ENCODE data around the gene MLLT3.

Gene MLLT3

GRCh38 chr9:20553558-20554149 is 68.6 kb downstream of the MLLT3 start:
- no peak for DNase-seq

DNA sequence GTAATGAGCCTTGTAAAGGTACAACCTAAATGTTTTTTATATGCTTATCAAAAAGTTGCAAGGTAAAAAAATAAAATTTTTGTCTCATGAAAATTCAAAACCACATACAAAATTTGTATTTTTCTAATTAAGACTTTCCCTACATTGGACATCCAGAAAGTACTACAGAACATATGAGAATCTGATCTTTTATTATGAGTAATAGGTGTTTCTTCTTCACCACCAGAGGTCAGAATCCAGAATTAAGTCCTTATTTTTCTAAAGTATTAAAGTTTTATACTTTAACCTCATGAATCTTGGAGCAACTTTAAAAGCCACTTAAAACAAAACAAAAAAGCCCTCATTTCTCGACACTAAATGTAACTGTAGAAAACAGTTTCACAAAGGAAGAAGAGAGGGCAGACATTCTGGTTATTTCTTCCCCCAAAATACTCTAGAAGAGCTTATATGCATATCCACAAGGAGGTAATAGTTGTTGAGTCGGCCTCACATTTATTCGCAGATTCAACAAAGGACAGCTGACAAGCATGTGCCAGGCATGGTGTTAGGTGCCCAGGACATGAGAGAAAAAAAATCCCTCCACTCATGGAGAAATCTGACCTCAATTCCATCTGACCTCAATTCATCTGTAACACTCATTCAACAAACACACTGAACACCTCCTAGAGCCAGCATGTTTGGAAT is 69.3 kb downstream of the MLLT3 start:
- no peak for DNase-seq

- no peak for DNase-seq
Observed at GRCh38 chr9:20551835-20552234, 70.5 kb downstream of the MLLT3 start.

DNA sequence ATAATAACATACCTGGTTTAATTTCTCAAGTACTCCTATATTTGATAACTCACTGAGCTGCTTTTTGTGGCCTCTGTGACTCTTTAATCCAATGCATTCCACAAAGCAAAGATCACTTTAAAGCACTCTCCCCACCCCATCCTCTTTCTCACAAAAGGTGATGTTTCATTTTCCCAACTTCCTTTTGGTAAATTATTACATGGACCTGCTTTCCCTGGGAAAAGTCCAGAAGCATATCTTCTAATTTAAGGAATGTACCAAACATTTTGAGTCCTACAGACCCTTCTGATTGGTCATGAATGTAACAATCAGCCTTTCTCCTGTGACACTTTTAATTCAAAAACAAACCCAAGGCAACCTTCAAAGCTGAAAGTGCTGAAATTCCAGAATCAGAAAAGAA is 71.1 kb downstream of the MLLT3 start:
- DNase-seq, result no peak

GRCh38 chr9:20550326-20550725 is 72.0 kb downstream of the MLLT3 start:
- no peak for DNase-seq

GRCh38 chr9:20549053-20549452 is 73.2 kb downstream of the MLLT3 start:
- DNase-seq, result no peak

- DNase-seq, result no peak
Observed at GRCh38 chr9:20545023-20545622, 77.2 kb downstream of the MLLT3 start.

DNA sequence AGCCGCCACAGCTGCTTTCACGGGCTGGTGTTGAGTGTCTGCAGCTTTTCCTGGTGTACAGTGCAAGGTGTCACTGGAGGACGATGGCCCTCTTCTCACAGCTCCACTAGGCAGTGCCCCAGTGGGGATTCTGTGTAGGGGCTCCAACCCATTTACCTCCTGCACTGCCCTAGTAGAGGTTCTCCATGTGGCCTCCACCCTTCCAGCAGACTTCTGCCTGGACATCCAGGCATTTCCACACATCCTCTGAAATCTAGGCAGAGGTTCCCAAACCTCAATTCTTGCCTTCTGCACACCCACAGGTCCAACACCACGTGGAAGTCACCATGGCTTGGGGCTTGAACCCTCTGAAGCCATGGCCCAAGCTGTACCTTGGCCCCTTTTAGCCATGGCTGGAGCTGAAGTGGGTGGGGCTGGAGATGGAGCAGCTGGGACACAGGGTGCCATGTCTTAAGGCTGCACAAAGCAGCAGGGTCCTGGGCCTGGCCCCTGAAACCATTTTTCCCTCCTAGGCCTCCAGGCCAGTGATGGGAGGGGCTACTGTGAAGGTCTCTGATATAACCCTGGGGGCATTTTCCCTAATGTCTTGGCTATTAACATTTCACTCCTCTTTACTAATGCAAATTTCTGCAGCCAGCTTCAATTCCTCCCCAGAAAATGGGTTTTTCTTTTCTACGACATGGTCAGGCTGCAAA is 82.0 kb downstream of the MLLT3 start:
- no peak for DNase-seq

DNA sequence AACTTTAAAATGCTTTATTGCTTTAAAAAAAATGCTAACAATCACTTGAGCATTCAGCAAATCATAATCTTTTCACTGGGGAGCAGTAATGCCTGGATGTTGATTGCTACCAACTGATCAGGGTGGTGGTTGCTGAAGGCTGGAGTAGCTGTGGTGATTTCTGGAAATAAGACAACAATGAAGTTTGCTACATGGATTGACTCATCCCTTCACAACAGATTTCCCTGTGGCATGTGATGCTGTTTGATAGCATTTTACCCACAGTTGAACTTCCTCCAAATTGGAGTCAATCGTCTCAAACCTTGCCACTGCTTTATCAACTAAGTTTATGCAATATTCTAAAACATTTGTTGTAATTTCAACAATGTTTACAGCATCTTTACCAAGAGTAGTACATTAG is 83.3 kb downstream of the MLLT3 start:
- no peak for DNase-seq

DNA sequence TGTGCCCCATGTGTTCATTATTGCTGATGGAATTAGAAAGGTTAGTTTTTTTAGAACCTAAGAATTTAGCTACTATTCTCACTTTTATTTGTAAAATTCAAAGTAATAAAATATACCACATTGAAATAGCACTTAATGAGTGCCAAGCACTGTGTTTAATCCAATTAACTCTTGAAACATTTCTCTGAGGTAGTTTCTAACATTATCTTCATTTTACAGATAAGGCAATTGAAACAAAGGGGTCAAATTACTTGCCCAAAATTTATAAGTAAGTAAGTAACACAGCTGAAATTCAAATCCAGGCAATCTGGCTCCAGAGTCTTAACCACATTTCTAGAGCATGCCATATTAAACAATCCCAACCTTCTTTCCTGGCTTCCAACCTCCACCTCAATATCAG is 84.2 kb downstream of the MLLT3 start:
- DNase-seq, result no peak

DNA sequence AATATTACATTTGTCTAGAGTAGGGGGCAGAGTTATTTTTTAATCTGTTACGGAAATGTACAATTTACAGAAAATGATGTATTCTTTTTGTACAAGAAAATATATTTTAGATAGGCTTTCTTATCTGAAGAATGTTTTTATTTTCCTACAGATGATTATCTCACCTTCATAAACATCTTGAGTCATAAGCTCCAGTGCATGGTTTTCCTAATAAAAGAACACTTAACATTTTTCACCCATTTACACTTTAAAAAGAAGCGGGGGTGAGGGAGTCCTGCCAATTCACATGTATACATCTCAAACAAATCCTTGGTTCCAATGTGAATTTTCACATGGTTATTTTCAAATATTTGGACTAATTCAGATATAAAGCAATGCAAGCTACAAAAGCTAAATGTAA is 85.0 kb downstream of the MLLT3 start:
- no peak for DNase-seq

GRCh38 chr9:20532584-20532983 is 89.7 kb downstream of the MLLT3 start:
- no peak for DNase-seq

GRCh38 chr9:20529837-20530236 is 92.5 kb downstream of the MLLT3 start:
- DNase-seq, result no peak

DNA sequence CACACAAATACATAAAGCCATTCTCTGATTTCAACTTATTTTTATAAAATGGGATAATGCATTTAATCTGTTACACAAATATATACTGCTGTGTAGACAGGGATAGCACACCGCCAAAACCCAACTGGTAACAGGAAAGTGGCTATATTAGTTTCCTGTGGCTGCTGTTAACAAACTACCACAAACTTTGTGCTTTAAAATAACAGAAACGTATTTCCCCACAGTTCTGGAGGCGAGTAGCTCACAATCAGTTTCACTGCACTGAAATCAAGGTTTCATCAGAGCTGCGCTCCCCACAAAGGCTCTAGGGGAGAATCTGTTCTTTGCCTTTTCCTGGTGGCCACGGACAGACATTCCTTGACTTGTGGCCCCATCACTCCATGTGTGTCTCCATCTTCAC is 94.0 kb downstream of the MLLT3 start:
- DNase-seq, result no peak

GRCh38 chr9:20526500-20527319 is 95.6 kb downstream of the MLLT3 start:
- no peak for DNase-seq

GRCh38 chr9:20524776-20525175 is 97.5 kb downstream of the MLLT3 start:
- DNase-seq, result no peak

- DNase-seq, result no peak
Observed at GRCh38 chr9:20518737-20519136, 103.6 kb downstream of the MLLT3 start.

DNA sequence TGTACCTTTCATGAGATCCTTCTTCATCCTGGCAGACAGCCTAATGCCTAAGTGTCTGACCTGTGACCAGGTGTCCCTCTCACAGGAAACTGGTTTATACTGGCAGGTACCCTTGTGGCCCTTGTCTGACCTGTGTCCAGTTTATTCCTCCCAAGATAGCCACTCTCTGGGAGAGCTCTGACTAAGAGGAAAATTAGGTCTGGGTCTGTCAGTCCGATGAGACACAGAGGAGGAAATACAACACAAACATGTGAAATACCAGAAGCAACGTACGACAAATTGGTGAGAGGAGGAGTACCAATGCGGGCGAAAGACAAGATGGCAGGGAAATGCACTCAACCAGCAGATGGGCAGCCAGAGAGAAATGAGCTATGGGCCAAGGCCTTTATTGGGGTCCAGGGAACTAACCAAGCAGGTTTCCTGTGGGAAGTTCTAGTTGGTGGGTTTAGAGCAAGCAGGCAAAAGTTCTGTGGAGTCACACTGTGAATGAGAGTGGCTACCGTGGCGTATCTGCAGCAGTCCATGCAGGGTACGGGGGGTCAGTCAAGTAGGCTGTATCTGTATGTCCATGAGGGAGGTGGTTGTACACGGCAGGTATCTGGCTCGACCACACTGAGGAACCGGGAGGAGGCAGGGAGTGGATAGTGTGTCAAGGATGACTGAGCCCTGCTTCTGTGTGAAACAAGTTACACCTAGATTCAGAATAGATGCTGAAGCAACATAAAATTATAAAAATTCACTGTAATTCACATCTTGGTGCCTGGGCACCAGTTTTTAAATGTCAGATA is 109.0 kb downstream of the MLLT3 start:
- DNase-seq, result no peak

GRCh38 chr9:20512636-20513035 is 109.7 kb downstream of the MLLT3 start:
- DNase-seq, result no peak

- no peak for DNase-seq
Observed at GRCh38 chr9:20512106-20512505, 110.2 kb downstream of the MLLT3 start.

GRCh38 chr9:20511686-20512085 is 110.6 kb downstream of the MLLT3 start:
- no peak for DNase-seq

GRCh38 chr9:20509466-20509865 is 112.8 kb downstream of the MLLT3 start:
- DNase-seq, result no peak

Data from 8988T (cell line).